ENCODE results near the gene TMEM132D. TPM values are rescaled to one million over a fixed set of nuclear protein-coding genes. Genes with fewer than 3 reads are reported as not detected.
"Not testable (repeated sequence)": the region's sequence is repeated elsewhere in the genome, so short reads cannot be mapped to it uniquely, and the experiment has no call there.

Gene TMEM132D
- total RNA-seq, 2 experiments from 2014 or later, result not detected

DNA sequence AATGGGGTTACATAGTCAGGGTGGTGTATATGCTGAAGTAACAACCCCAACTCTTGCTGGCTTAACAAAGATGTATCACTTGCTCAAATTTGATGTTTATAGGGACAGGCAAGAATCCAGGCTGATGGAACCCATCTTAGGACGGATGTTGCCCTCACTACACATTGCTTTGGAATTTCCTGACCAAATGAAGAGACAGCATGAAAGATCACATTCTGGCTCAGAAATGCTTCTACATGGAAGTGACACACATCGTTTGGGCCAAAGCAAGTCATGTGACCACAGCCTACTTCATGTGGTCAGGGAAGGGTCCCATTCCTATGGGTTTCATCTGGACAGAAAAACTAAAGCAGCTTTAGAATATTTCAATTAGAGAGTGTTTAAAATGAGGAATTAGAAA, 345.8 kb downstream of the TMEM132D start:
- ChIA-PET CTCF (no interaction called here), POLR2A (no interaction called here)
- DNase-seq, result no peak
- no peak overlapping the region for H3K4me3 Mint-ChIP-seq
- H3K36me3 Mint-ChIP-seq (ENCODE audit: low read depth), result no peaks in the 10 kb centered on the region
- no peak overlapping the region for H3K27ac Mint-ChIP-seq
- H3K9me3 Mint-ChIP-seq, result peaks cover 7% of the 10 kb centered on the region
- no peaks in the 10 kb centered on the region for H3K27me3 Mint-ChIP-seq
- H3K4me1 Mint-ChIP-seq, result no peaks in the 10 kb centered on the region

DNA sequence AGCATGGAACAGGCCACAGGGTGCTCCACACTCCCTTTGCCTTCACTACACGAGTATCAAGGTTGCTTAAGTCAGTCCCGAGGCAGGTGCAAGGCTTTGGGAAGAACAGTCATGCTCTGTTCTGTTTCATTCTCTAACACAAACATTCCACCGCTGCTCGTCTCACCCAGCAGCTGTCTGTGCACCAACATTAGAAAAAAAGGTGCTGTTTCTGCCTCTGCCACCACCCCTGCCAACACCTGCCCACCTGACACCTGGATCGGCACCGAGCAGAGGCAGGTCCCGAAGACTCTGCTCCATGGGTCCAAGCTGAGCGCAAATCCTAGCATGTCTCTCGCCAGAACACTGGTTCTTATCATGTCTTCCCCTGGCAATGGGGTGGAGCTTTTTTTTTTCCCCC, 347.7 kb downstream of the TMEM132D start:
- no peak for DNase-seq
- H3K27ac Mint-ChIP-seq, result no peak overlapping the region
- POLR2A ChIA-PET, result no interaction called here
- CTCF ChIA-PET, result no interaction called here
- no peak overlapping the region for H3K4me3 Mint-ChIP-seq
- H3K9me3 Mint-ChIP-seq, result peaks cover 12% of the 10 kb centered on the region
- no peaks in the 10 kb centered on the region for H3K27me3 Mint-ChIP-seq
- H3K36me3 Mint-ChIP-seq (ENCODE audit: low read depth), result no peaks in the 10 kb centered on the region
- no peaks in the 10 kb centered on the region for H3K4me1 Mint-ChIP-seq

DNA sequence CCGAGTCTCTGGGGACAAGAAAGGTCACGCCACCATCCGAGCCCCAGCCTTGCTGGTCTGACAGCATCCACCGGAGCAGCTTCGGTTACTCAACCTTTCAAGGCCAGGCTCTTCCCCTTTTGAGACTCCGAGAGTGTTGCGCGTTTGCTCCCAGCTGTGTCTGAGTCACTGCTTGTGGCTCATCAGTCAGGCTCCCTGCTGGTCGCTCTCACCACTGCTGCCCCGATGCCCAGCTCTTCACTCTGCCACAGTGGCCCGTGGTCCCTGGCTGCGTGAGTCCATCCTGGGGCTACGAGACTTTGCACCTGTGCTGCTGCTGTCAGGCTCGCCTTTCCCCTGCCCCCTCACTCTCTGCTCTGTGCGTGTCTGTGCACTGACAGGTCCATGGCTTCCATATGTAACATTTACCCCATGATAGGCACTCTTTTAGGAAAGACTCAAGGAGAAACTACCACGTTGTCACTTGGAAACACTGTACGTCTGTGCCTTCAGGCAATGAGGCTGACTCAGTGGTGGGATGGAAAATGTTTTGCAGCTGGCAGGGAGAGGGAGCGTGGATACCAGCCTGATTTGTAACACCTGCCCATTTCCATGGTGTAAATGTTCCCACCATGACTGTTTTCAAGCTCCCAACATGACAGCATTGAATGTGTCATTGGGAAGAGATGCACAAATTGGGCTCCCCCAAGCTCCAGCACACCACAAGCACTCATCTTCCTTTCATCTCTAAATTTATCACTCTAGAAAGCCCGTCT, 350.7 kb downstream of the TMEM132D start:
- ChIA-PET CTCF (no interaction called here), POLR2A (no interaction called here)
- H3K9me3 Mint-ChIP-seq, result peaks cover 29% of the 10 kb centered on the region
- H3K4me3 Mint-ChIP-seq, result no peak overlapping the region
- H3K4me1 Mint-ChIP-seq, result no peaks in the 10 kb centered on the region
- no peaks in the 10 kb centered on the region for H3K27me3 Mint-ChIP-seq
- no peak overlapping the region for H3K27ac Mint-ChIP-seq
- DNase-seq, result no peak
- no peaks in the 10 kb centered on the region for H3K36me3 Mint-ChIP-seq (ENCODE audit: low read depth)

DNA sequence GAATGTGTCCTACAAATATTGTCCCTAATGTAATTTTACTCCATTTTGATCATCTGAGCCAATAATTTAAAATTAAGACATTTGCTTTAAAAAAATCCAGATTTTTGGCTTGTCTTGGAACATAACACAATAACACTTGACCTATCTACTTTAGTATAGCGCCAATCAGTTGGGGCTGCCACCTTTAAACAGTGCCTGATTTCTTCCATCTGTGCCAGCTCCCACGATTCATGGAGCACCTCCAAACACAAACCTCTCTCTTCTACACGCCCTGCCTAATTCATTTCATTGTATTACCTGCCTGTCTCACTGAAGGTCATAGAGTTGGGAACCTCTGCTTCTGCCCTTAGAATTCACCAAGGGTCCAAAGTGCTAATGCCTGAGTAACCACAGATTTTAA, 352.4 kb downstream of the TMEM132D start:
- no peaks in the 10 kb centered on the region for H3K36me3 Mint-ChIP-seq (ENCODE audit: low read depth)
- POLR2A ChIA-PET, result no interaction called here

DNA sequence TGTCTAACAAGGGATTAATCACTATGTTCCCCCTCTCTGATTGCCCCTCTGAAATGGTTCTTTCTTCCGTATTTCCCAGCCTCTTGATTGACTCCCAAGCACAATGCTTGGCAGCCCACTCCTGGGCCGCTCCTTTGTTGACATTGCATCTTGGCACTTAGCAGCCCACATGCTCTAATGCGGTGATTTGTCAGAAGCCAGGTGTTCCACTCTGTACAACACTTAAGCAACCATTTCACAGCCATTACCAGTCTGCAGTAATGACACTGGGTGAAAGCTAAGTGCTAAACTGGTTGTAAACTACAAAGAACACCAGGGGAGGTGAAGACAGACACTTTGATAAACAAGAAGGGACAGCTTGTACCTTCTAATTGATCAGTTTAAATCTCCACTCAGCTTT, 353.5 kb downstream of the TMEM132D start:
- H3K36me3 Mint-ChIP-seq (ENCODE audit: low read depth), result no peaks in the 10 kb centered on the region
- no peaks in the 10 kb centered on the region for H3K4me1 Mint-ChIP-seq
- peaks cover 31% of the 10 kb centered on the region for H3K9me3 Mint-ChIP-seq
- ChIA-PET POLR2A (no interaction called here), CTCF (no interaction called here)
- DNase-seq, result no peak
- H3K27me3 Mint-ChIP-seq, result no peaks in the 10 kb centered on the region
- no peak overlapping the region for H3K27ac Mint-ChIP-seq
- H3K4me3 Mint-ChIP-seq, result no peak overlapping the region

More for the DNA sequence above, 352.4 kb downstream of the TMEM132D start:
- H3K4me1 Mint-ChIP-seq, result no peaks in the 10 kb centered on the region
- CTCF ChIA-PET, result no interaction called here
- no peak overlapping the region for H3K4me3 Mint-ChIP-seq
- H3K9me3 Mint-ChIP-seq, result peaks cover 31% of the 10 kb centered on the region
- no peak for DNase-seq
- no peaks in the 10 kb centered on the region for H3K27me3 Mint-ChIP-seq
- H3K27ac Mint-ChIP-seq, result no peak overlapping the region

DNA sequence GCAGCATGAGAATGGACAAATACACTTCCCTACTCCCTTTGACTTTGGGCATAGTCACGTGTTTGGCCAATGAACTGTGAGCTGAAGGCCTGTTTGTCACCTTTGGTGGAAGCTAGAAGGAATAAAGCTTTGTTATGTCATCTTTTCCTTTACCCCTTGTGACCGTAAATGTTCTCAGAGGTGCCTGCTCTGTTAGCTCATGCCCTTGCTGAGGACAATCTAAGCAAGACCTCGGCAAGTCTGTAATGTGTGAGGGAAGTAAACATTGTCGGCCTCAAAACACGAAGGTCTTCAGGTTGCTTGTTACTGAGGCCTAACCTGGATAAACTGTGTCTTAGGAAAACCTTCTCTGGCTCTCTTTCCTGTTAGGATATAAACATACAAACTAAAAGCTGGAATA, 354.2 kb downstream of the TMEM132D start:
- Mint-ChIP-seq H3K4me1 (no peaks in the 10 kb centered on the region), H3K4me3 (no peak overlapping the region), H3K27me3 (no peaks in the 10 kb centered on the region), H3K9me3 (peaks cover 31% of the 10 kb centered on the region), H3K36me3 (ENCODE audit: low read depth) (no peaks in the 10 kb centered on the region), H3K27ac (no peak overlapping the region)
- DNase-seq, result no peak
- ChIA-PET POLR2A (no interaction called here), CTCF (no interaction called here)

DNA sequence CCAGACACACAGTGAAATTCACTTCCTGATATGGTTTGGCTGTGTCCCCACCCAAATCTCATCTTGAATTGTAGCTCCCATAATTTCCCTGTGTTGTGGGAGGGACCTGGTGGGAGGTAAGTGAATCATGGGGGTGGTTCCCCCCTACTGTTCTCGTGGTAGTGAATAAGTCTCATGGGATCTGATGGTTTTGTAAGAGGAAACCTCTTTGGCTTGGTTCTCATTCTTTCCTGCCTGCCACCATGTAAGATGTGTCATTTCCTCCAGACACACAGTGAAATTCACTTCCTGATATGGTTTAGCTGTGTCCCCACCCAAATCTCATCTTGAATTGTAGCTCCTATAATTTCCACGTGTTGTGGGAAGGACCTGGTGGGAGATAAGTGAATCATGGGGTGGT, 354.8 kb downstream of the TMEM132D start:
- CTCF ChIA-PET; H3K27ac Mint-ChIP-seq; DNase-seq; H3K4me3 Mint-ChIP-seq; POLR2A ChIA-PET; H3K27me3 Mint-ChIP-seq; H3K36me3 Mint-ChIP-seq (ENCODE audit: low read depth); H3K4me1 Mint-ChIP-seq: not testable (repeated sequence)
- peaks cover 29% of the 10 kb centered on the region for H3K9me3 Mint-ChIP-seq

DNA sequence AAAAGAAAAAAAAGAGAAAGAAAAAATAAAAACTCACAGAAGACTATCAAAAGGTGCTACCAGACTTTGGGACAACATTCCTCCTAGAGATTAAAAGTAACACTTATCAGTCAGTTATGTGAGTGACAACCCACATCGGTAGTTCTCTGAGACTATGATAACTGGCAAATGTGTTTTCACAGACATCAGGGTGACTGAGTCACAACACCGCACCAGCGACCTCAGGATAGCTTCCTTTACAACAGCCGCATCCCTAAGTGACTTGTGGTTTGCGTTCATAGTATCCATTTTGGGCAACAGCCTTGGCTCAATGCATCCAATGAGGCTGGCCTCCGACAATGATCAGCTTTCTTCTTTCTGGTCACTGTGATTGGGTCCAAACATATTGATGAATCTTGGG, 359.1 kb downstream of the TMEM132D start:
- Mint-ChIP-seq H3K27me3 (no peaks in the 10 kb centered on the region), H3K4me1 (no peaks in the 10 kb centered on the region), H3K27ac (no peak overlapping the region), H3K36me3 (ENCODE audit: low read depth) (no peaks in the 10 kb centered on the region), H3K9me3 (peaks cover 18% of the 10 kb centered on the region), H3K4me3 (no peak overlapping the region)
- no peak for DNase-seq
- ChIA-PET POLR2A (no interaction called here), CTCF (no interaction called here)

DNA sequence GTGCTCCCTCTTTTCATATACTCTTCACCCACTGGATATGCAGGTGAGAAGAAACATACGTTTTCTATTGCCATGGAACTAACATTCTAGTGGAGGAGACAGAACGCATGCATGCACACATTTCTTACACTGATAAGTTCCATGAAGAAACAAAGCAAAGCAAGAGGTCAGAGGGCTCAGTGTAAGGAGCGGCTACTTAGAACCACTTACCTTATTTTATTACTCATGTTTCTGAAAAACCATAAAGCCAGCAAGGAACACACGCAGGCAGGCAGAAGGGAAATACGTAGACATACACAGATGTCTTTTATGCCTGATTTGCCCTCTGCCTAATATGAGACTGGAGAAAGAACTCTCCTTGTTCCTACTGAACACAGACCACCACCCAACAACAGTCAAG, 362.9 kb downstream of the TMEM132D start:
- Mint-ChIP-seq H3K27ac (no peak overlapping the region), H3K27me3 (no peaks in the 10 kb centered on the region), H3K4me3 (no peak overlapping the region), H3K9me3 (peaks cover 8% of the 10 kb centered on the region), H3K36me3 (ENCODE audit: low read depth) (no peaks in the 10 kb centered on the region), H3K4me1 (no peaks in the 10 kb centered on the region)
- no peak for DNase-seq
- POLR2A ChIA-PET, result no interaction called here
- CTCF ChIA-PET, result no interaction called here

DNA sequence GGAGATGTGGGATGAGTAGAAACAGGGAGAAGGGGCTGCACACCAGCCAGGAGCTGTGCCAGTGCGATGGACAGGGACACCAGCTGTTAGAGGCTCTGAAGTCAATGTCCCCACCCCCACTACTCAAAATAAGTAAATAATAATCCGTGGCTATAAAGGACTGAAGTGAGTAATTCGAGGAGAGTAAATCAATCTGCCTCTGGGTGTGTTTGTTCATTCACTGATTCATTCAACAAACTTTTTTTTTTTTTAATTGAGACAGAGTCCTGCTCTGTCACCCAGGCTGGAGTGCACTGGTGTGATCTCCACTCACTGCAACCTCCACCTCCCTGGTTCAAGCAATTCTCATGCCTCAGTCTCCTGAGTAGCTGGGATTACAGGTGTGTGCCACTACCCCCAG, 363.6 kb downstream of the TMEM132D start:
- POLR2A ChIA-PET, result no interaction called here
- DNase-seq, result no peak
- Mint-ChIP-seq H3K36me3 (ENCODE audit: low read depth) (no peaks in the 10 kb centered on the region), H3K27ac (no peak overlapping the region), H3K4me1 (no peaks in the 10 kb centered on the region), H3K9me3 (peaks cover 11% of the 10 kb centered on the region), H3K4me3 (no peak overlapping the region), H3K27me3 (no peaks in the 10 kb centered on the region)
- CTCF ChIA-PET, result no interaction called here

DNA sequence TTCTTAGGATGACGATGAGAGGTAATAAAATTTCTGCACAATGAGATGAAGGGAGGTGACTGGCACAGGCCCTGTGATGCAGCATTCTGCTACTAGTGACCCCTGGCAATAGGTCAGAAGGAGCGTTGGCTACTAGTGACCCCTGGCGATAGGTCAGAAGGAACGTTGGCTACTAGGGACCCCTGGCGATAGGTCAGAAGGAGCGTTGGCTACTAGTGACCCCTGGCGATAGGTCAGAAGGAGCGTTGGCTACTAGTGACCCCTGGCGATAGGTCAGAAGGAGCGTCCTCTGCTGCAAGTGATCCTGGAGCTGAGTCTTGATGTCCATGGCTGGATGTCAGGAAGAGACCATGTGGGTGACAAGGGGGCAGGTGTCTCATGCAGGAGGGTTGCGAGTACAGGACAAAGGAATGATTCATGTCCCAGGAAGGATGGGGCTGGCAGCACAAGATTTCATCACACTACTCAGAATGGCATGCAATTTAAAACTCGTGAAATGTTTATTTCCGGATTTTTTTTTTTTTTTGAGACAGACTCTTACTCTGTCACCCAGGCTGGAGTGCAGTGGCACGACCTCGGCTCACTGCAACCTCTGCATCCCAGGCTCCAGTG, 365.0 kb downstream of the TMEM132D start:
- DNase-seq; CTCF ChIA-PET; H3K4me1 Mint-ChIP-seq; H3K36me3 Mint-ChIP-seq (ENCODE audit: low read depth); H3K27me3 Mint-ChIP-seq; H3K27ac Mint-ChIP-seq; H3K4me3 Mint-ChIP-seq; POLR2A ChIA-PET: not testable (repeated sequence)
- H3K9me3 Mint-ChIP-seq, result peaks cover 11% of the 10 kb centered on the region

DNA sequence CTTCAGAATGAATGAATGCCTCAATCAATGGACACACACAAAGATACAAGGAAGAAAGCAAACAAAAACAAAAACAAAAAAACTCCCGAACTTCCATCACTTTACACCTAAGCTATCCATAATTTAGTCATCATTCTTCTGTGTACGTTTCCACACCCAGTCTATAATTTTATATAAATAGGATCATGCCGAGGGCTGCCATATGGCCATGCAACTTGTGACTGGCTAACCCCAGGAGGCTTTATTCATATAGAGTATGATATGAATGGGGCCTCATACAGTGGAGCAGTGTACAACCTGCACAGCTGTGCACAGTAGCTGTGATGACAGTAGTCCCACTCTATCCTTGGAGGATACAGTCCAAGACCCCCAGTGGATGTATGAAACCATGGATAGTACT, 365.7 kb downstream of the TMEM132D start:
- Mint-ChIP-seq H3K36me3 (ENCODE audit: low read depth) (no peaks in the 10 kb centered on the region), H3K9me3 (peaks cover 11% of the 10 kb centered on the region), H3K4me3 (no peak overlapping the region), H3K4me1 (no peaks in the 10 kb centered on the region), H3K27me3 (no peaks in the 10 kb centered on the region), H3K27ac (no peak overlapping the region)
- CTCF ChIA-PET, result no interaction called here
- POLR2A ChIA-PET, result no interaction called here
- no peak for DNase-seq

DNA sequence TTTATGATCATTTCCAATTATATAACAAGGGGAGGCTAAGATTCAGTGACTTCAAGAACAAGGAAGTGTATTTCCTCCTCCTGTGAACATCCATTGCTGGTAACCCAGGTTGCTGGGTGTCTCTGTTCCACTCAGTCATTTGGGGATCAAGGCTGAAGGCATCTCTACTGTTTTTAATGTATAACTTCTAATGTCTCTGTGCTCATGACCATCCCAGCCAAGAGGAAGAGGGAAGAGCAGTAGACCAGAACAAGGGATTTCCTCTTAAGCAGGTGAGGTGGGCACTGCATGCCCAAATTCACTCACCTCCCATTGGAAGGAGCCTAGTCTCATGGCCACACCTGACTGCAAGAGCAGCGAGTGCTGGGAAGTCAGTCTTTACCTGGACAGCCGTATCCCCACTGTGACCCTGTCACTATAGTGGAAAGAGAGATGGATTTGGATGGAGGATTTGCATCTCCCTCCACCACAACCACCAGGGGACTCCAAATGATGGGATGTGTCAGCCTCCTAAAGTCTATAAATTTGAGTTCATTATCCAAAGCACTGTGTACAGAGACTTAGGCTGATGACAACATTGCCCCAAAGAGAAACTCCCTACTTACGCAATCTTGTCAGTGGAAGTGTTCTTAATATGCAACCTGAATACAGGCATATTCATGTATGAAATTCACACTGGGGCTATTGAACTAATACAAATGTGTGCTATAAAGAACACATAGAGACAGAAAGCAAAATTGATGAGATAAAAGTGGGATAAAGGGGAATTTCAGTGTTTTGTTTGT, 368.7 kb downstream of the TMEM132D start:
- peaks cover 14% of the 10 kb centered on the region for H3K9me3 Mint-ChIP-seq
- no peaks in the 10 kb centered on the region for H3K27me3 Mint-ChIP-seq
- H3K4me1 Mint-ChIP-seq, result no peaks in the 10 kb centered on the region
- no peak for DNase-seq
- ChIA-PET CTCF (no interaction called here), POLR2A (no interaction called here)
- H3K4me3 Mint-ChIP-seq, result no peak overlapping the region
- H3K27ac Mint-ChIP-seq, result no peak overlapping the region
- H3K36me3 Mint-ChIP-seq (ENCODE audit: low read depth), result no peaks in the 10 kb centered on the region

Measured in activated CD4-positive, alpha-beta T cell treated with anti-CD3 and anti-CD28 coated beads, Interleukin-2, amount 10 ng/mL, durations not matched to agents 7 days and 5 days (primary cell).